Measurements from ENCODE around the gene HACE1.

GRCh38 chr6:104718672-104719071 lies 141.0 kb downstream of the HACE1 start:
- no peak for TF ChIP-seq POLR2AphosphoS5 (IDR thresholded peaks at IDR 0.05; ENCODE audit: low read depth)
- no peak for TF ChIP-seq GABPA (IDR thresholded peaks at IDR 0.05; ENCODE audit: low read depth)

All from HL-60 (cell line).